NCI-H128 (cell line): ENCODE data around the gene EPN2.
"Not testable (repeated sequence)": the region's sequence is repeated elsewhere in the genome, so short reads cannot be mapped to it uniquely, and the experiment has no call there.

Source experiments
- DNase-seq: peaks from one replicate; lab custom pipeline; 2025; ENCODE audit not compliant: unreplicated experiment; lab: John Stamatoyannopoulos, UW

EPN2 gene

DNA sequence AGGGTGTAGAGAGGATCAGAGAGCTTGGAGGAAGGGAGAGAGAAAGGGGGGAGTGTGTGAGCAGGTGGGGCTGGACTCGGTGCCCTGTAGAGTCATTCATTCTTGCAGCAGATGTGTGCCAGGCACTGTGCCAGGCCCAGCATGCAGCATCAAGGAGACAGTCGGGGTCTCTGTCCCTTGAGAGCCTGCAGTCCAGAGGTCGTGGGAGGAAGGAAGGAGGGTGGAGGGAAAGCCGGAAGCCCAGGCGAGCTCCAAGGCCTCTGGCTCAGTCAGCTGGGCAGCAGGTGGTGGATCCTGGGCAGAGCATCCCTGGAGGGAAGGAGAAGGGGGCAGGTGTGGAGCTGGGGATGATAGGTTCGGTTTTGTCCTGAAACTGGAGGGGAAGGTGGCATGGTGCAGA lies 27.5 kb downstream of the EPN2 start:
- no peak for DNase-seq

DNA sequence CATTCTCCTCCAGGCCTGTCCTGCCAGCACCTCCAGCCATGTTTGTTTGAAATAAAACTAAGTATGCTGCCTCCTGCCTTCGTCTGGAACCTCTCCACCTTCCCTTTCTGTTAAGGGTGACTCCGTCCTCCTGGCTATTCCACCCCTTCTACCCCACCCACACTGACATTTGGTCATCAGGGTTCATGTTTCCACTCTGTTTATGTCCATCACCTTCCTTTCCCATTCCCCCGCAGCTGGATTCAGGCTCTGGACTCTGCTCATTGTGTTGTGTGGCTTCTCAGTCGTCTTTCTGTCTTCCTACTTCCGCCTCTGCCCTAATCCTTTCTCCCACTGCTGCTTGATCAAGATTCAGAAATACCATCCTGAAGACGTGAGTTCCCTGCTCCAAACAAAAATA lies 28.6 kb downstream of the EPN2 start:
- DNase-seq: no peak

DNA sequence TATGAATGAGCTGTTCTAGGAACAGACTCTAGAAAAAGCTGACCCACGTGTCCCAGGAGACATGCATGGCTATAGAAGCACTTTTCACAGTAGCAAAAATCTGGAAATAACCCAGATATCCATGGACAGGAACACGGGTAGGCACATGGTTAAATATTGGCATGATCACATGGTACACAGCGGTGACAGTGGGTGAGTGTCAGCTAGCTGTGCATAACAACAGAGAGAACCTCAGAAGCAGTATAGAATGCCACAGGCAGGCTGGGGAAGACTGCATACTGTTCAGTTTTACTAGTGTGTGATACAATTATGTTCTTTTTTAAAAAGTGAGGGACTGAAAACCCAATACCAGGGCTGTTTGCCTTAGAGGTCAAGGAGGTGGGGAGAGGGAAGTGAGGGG lies 31.4 kb downstream of the EPN2 start:
- no peak for DNase-seq

DNA sequence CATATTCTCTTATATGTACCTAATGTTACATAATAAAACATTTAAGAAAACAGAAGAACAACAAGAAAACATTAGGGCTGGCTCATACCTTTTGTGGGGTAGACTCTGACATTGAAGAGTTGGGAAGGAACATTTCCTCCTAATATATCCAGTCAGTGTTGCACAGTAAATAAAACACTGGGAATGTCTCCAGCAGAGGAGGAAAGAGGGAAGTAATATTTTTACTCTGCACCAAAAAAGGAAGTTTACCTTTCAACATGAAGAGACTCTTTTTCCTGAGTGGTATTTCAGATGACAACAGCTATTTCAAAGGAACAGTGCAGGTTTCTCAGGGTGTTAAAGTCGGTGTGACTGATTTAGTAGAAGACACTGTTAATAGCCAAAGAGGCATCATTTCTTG lies 31.9 kb downstream of the EPN2 start:
- DNase-seq: no peak

DNA sequence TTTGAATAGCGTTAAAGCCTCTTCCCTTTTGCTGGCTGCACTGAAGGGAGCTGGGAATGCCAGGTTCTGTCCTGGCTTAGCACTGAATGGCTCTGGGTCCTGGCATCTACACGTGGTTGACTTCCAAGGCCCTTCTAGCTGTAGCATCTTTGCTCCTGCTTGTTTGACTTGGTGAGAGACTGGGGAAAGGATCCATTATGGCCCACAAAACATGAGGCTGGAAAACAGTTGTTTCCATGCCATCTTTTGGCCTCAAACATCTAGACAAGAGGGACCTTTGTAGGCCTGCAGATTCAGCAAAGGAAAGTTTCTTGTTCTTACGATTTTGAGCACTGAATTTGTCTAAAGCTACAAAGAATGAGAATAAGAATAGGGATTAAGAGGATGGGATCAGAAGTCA lies 32.5 kb downstream of the EPN2 start:
- DNase-seq: no peak

DNA sequence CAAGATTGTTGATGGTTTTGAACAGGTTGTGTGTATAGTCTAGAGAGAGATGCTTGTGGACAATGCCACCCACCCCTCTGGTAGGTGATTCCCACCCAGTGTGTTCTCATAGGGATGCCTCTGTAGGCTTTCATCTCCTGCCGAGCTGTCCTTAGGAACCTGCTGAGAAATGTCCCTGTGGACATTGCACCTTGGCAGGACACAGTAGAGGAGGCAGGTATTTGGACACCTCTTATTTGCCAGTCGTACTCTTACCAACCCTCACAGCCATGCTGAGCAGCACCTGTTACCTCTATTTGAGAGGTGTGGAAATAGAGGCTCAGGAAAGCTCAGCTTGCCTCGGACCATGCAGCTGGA lies 33.2 kb downstream of the EPN2 start:
- no peak for DNase-seq

DNA sequence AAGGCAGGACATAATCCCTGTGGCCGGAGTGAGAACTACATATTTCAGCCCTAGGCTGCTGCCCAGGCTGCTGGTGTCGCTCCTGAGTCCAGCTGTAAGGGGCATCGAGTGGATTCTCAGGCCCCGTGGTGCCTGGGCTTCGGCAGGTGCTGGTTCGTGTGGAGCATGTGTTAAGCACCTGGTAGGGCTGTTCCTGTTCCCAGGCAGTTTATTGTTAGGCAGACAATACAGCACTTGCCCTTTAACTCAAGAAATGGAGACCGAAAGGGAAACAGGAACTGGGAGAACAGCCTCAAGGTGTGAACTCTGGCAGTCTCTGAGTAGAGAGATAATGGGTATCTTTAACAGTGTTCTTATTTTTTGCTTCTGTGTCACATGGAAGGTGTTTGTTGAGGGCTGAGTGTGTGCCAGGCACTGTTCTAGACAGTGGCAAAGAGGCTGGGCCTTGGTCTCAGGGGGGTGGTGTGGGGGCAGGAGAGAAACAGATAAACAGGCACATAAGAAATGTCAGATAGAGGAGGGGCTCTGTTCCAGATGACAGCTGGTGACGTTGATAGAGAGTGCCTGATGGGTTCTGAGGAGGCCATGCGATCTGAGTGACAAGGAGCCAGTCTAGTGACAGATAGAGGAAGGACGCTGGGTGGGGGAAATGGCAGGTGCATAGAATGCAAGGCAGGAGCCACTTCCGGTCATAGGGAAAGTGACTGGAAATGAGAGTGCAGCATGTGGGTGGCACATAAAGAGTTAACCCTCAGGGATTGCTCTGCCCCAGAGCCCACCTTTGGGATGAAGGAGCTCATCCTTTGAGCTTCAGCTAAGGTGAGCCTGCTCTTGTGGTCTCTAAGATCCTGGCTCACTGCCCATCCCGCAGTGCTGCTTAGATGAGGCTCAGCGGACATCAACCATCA lies 33.8 kb downstream of the EPN2 start:
- no peak for DNase-seq

DNA sequence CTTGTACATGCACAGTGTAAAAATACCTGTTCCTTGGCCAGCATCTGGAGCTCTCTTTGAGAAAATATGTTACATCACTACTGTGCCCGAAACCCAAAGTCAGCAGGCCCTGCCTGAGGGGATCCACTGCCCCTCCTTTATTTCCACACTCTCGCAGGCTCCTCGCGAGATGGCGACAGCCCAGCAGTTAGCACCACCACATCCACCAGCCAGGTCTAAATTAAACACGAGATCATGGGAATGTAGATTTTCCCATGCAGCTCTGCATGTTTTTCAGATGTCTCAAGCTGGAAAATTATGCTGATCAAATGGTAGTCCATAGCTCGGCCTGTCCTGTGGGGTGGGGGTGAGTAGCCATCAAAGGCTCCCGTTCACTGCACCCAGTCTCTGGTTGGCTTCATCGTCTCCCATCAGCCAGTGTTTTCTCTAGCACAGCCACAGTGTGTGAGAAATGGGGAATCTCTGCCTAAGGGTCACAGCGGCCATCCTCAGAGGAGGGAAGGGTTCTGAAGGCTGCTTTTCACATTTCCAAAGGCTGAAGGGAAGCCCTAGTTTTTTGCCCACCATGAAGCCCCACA lies 34.7 kb downstream of the EPN2 start:
- DNase-seq: no peak

DNA sequence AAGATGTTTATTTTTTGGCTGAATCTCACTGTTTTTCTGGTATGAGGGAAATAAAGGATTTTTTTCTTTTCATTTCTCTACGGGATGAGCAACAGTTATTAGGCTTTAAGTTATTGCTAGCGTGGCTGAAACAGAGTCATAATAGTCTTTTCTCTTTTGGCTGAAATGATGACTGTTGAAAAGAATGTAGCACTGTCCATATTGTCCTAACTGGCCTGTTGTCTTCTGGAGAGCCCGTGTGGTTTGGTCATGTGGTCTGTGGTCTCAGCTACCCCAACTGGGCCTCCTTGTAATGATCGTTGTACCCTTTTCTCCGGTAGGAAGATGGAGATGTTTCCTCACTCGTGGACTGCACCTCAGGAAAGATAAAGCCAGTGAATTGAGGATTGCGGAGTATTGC lies 36.6 kb downstream of the EPN2 start:
- DNase-seq: no peak

DNA sequence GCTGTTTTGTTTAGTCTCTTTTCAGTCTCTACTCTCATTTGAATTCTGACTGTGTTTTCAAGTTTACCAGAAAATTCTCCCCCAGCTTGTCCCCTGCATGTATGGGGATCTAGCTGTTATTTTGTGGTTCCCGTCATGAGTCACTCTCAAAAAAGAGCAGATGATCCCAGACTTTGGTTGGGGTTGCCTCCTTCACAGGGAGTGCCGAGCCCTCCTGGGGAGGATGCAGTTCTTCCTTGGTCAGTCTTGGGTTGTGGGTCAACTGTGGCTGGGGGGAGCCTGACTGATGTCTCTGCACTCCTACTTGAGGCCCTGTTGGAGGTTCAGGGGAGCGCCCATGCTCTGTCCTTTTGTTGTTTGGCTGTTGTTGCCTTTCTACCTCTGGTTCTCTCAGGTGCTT lies 37.7 kb downstream of the EPN2 start:
- DNase-seq: no peak

DNA sequence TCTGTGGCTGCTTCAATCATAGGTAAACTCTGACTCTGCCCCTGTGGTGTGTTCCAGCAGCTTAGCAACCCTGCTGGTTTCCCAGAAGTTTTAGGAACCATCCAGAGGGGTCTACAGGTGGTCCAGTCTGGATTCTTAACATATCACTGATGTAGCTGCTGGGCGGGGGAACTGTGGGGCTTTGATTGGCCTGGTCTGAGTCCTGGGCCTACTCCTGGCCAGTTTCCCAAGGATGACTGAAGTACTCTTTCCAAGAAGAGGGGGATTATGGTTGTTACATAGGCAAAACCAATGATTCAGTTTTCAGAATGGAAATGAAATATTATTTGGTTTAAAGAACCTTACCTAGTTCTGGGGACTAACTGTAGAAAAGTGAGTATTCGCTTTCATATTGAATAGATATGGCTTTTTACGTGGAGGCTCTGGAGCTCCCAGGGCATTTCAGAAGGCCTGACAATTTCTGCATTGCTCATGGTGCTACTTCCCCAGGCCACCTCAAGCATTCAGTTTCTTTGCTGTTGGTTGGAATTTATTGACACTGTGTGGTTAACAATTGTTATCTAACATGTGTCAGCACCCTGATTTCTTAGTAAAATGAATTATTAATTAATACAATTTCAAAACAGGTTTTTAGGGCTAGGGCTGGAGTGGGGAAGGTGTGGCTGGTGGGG lies 38.4 kb downstream of the EPN2 start:
- no peak for DNase-seq

DNA sequence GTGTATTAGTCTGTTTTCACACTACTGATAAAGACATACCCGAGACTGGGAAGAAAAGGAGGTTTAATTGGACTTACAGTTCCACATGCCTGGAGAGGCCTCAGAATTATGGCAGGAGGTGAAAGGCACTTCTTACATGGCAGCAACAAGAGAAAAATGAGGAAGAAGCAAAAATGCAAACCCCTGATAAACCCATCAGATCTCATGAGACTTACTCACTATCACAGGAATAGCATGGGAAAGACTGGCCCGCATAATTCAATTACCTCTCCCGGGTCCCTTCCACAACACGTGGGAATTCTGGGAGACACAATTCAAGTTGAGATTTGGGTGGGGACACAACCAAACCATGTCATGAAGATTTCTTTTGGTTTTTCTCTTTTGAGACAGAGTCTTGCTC lies 41.1 kb downstream of the EPN2 start:
- DNase-seq: not testable (repeated sequence)

DNA sequence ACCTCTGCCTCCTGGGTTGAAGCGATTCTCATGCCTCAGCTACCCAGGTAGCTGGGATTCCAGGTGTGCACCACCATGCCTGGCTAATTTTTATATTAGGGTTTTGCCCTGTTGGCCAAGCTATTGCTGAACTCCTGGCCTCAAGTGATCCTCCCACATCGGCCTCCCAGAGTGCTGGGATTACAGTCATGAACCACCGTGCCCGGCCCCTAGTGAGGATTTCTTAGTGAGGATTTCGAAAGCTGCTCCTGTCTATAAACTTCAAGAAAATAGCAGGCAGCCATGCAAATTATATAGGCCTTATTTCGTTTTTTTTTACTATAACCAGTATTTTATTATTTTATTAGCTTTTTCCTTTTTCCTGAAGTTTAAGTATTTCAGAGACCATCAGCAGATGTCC lies 41.6 kb downstream of the EPN2 start:
- DNase-seq: no peak

DNA sequence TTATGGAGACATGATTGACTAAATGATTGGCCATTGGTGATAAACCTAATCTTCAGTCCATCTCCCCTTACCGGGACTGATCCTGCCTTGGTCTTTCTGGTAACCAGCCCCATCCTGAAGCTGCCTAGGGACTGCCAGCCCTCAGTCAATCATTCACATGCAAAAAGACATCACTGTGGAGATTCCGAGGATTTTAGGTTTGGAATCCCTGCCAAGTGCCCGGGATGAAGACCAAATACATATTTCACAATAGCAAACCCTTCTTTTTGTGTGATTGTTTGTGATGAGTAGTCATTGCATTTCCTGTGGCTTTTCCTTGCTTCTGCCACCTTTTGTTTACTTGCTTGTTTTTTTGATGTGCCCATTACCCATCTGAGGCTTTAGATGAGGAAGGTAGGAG lies 44.0 kb downstream of the EPN2 start:
- DNase-seq: no peak

DNA sequence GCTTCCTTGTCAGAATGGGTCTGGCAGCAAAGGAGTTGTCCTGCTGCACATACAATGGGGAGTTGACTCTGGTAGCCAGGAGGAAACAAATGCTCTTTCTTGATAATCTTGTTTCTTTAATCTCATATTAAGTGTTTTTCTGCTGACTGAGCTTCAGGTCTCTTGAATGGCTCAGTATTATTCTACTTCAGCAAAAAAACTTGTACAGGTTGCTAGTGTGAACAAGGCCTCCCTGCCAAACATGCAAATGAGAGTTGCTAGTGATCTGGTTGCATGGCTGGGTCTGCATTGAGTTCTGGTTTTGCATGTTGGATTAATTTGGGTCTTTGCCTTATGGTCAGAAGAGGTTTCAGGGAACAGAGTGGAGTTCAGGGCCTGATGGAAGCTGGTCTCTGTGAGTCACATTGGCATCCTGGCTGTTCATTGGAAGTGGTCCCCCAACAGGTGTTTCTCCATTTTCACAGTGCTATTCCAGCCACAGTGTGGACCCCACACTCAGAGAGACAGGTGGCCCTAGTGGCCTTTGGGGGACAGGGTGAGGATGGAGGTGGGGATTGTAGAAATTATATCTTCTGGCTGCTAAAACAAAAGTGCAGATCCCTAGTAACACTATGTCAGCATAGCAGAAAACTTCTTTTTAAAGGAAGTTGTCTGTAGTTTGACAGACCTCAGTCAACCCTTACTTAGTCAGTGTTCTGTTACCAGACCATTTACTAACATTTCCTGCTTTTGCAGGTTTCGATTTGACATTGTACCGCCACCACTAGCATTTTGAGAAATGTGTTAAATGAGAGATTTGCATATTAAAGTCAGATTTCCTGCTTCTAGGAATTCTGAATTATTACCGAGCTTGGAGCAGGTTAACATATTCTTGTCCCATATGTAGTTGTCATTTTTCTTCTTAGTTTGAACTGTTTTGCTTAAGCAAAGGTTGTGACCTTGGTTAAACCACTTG lies 47.1 kb downstream of the EPN2 start:
- DNase-seq: no peak

DNA sequence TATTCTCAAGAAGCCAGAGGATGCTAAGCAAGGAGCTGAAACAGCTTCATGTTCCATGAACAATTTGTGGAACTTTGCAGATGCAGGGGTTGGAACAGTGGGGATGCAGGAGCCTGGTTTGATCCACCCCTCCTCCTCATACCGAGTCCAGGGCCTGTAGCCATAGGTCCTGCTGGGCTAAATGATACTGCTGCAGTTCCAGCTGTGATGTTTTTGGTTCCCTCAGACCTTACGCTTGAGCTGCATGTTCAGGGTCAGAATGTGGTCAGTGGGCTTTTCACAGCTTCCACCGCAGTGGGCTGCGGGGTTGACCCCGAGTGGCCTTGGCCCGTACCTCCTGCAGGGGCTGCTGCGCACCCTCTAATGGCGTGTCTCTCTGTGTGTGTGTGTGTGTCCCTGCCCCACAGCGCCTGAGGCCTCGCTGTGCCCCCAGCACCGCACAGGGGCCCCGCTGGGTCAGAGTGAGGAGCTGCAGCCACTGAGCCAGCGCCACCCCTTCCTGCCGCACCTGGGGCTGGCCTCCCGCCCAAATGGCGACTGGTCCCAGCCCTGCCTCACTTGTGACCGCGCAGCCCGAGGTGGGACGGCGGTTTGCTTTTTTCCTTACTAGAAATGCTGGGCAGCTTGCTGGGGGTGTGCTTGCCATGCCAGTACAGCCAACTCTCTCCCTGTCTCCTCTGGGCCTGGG lies 48.2 kb downstream of the EPN2 start:
- no peak for DNase-seq

DNA sequence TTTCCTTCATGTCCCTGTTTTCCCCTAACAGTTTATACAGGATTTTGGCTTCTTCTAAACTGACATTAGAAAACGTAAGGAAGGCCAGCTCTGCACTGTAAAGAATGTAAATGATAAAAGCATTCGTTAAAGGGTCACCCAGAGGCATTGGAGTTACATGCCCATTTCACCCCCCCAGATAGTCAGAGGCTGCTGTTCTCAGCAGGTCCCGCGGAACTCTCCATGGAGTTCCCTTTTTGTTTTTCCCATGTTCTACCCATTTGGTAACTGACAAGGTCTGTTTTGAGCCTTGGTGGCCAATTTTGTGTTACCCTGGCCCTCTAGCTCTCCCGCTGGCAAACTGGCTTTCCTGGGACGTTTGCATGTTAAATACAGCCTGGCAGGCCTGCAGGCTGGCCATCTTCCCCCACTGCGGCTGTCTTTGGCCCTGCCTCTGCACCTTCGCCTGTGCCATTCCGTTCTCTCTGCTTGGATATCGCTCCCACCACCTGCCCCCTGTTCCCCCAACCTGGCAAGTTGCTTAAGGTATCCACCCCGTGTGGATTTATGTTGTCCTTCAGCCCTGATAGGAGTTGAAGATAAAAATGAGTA lies 49.7 kb downstream of the EPN2 start:
- no peak for DNase-seq

DNA sequence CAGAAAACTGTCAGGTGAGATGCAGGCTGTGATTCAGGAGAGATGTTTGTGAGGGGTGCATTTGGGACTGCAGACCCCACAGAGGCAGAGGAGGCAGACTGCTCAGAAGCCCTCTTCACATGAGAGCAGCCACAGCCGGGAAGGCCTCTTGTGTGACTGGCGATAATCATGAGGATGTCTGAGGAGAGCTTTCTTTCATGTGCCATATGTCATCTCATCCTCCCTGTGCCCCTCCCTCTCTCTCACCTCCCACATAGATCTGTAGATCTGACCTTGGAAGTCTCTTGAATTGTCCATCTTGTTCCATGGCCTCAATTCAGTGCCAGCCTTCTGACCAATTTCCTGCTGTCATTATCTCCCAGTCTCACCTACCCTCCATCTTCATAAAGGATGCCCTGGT lies 50.5 kb downstream of the EPN2 start:
- DNase-seq: no peak

DNA sequence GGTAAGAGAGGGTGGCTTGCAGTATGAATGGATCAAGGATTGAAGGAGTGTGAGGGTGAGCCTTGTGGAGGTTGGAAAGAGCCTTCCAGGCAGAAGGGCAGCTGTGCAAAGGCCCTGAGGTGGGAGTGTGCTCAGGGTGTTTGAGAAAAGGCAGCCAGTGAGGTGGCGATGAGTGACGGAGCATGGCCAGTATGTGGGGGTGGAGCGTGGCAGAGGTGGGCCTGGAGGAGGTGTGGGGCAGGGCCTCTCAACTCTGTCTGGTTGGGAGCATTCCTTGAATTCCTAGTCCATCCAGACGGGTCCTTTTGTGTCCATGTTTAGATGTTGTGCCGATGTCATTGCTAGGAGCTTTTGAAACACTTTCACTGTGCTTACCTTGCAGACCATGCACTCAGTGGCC lies 51.3 kb downstream of the EPN2 start:
- DNase-seq: no peak

DNA sequence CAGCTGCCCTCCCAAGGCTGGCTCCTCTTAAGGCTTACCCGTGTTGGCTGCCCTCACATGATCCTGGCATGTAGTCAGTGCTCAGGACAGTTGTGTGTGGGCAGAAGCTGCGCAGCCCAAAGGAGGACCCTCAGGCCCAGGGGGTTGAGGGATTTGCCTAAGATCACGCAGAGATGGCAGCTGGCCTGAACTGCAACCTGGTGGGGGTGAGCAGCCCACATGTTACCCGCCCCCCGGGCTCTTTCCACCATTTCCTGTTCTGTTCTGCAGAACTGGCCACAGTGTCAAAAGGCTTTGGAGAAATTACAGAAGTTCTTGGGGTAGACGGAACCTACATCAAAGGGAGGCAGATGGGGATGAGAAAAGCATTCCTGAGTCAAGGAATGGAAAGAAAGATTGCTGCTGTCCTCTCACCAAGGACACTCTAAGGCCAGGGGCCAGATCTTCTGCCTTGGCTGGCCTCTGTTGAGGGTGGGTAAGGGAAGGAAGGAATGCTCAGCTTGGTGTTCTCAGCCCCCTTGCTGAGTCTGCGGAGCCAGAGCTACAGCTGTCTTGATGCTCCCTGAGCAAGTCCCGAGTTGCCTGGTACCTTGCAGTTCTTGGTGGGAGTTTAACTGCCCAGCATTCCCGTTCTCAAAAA lies 53.0 kb downstream of the EPN2 start:
- DNase-seq: no peak
